Airway epithelial cell (primary cell): ENCODE data around the gene CUBN. TPM values are rescaled to one million over a fixed set of nuclear protein-coding genes. Genes with fewer than 3 reads are reported as not detected.

Source experiments
- total RNA-seq: library from RNA; depleted of rRNA; stranded (reverse); fragments of >200 nt; gene quantifications from 2 replicates; pipeline ENCODE4 v1.2.3, GENCODE V29; 2015

Gene CUBN
- under 0.01 and 0.88 TPM in 2 replicates for total RNA-seq

DNA sequence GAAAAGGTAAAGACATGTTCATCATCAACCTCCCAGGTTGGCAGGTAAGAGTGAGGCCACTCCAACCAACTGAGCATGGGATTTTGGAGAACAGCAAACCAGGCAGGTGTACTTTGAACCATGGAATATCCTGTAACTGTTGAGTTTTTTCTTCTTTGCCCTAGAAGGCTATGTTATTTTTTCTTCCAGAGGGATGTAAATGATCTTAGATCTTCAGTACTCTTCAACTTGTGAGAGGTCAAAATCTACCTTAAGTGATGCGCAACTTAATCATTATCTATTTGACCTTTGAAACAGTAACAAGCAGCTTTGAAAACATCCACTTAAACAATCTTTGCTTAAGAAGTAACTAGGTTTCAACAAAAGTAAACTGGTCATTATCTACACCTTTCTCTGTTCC lies at the start of gene CUBN:
CUBN (minus strand) TSS at position 71 of the 400 bp plus-strand sequence; CDS start at position 25, 46 bp downstream.

DNA sequence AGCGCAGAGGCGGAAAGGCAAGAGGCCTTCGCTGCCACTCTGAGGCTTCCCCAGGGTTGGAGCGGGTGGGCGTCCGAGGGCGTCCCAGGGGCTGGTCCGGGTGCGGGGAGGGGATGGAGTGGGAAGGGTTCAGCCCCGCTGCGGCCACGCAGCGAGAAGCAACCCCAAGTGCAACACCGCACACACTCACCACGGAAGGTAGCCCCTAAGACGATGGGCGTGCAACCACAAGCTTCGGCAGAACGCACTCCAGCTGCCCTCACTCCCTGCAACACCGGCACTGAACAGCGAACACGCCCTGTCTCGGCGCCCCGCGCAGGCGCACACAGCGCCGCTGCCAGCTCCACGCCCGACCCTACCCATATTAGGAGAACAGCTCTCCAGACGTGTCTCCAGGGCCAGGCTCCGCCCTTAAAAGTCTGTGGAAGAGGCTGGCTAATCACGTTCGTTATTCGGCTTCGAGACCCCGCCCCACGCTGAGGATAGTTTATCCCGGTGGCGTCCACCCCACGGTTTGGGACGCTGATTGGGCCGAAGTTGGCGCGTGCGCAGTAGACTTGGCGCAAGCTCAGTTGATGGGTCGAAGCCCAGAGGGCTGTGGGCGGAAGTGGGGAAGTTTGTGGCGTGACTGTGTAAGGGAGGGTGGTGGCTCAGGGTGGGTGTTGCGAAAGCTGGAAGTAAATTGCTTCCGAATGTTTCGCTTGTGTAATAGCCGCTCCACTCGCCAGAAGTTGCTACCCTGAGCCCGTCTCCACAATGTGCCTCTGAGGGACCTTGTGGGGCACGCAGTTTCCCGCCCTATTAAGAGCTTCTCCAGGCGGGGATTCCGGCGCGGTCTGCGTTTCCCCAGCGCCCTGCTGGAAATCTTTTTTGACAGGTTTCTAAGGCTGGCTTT lies 312.2 kb downstream of the CUBN start, which contains the start of gene RSU1:
RSU1 (minus strand) TSS at position 300 of the 895 bp plus-strand sequence. CDS start 343 bp downstream, outside the sequence.

Other genes starting within 250 kb of the CUBN start
- 2.3 and 2.4 TPM in 2 replicates for gene TRDMT1, start 71.9 kb upstream of the CUBN start, total RNA-seq
- 504 and 507 TPM in 2 replicates for gene VIM, start 98.4 kb upstream of the CUBN start, total RNA-seq